GM12878 (cell line): ENCODE measurements around the gene ATG9B. TPM values are rescaled to one million over a fixed set of nuclear protein-coding genes. Genes with fewer than 3 reads are reported as not detected.
"Not testable (repeated sequence)": the region's sequence is repeated elsewhere in the genome, so short reads cannot be mapped to it uniquely, and the experiment has no call there.

Experiments
- ATAC-seq: fragments of 200-7000 bp; cut with Tn5 transposase; 3 replicates; pipeline ENCODE4 v1.9.1; 2020; ENCODE audit warnings: mild to moderate bottlenecking, moderate library complexity
- BruUV-seq: library from RNA; stranded (reverse); fragments of 400-500 nt; replicated peaks from 2 replicates; lab custom pipeline; 2021; lab: Mats Ljungman, UMichigan
- CTCF ChIA-PET: fragments of 300-600 bp; sonication (Branson Sonifier 250); formaldehyde crosslinking; extraction: SDS; loops from one replicate; lab custom pipeline; 2021; ENCODE audit warnings: inconsistent platforms; lab: Yijun Ruan, JAX
- POLR2A ChIA-PET: fragments of 350-600 bp; formaldehyde crosslinking; extraction: SDS; loops from one replicate; lab custom pipeline; 2021; ENCODE audit warnings: inconsistent platforms; lab: Charles Lee
- RAD21 ChIA-PET: fragments of 300-600 bp; sonication (Branson Sonifier 250); formaldehyde crosslinking; loops from one replicate; lab custom pipeline; 2023; ENCODE audit warnings: antibody characterized with exemption; ENCODE audit not compliant: unreplicated experiment; lab: Charles Lee
- SMC1A ChIA-PET: fragments of 300-600 bp; sonication (Branson Sonifier 250); formaldehyde crosslinking; loops from one replicate; lab custom pipeline; 2023; ENCODE audit not compliant: unreplicated experiment, uncharacterized antibody; lab: Charles Lee
- DNase-seq: peaks from one replicate; pipeline ENCODE4 v3.0.0-alpha.2; 2011; ENCODE audit warnings: low read depth, low spot score
- FAIRE-seq: peaks from 3 replicates; lab custom pipeline; 2011; peaks lifted over from hg19 to GRCh38; lab: Jason Lieb, UNC
- H2AFZ ChIP-seq: 2 replicates; pipeline ENCODE4 v1.6.0; 2011; ENCODE audit warnings: low read depth, low read length, control low read depth; ENCODE audit not compliant: control insufficient read depth
- H3K27ac ChIP-seq: 2 replicates; pipeline ENCODE4 v1.5.1; 2011; ENCODE audit warnings: control low read depth; ENCODE audit not compliant: control insufficient read depth, insufficient read depth
- H3K27me3 ChIP-seq, 2 experiments: replicated peaks in 1 of 2; 2 replicates each; pipeline versions ENCODE4 v1.6.0 to v1.6.1; 2011; ENCODE audit warnings: low read length in 1 of 2; ENCODE audit not compliant: control insufficient read depth in 2 of 2, insufficient read depth in 2 of 2
- H3K36me3 ChIP-seq, 2 experiments: 2 replicates each; pipeline ENCODE4 v1.5.1; 2011; ENCODE audit warnings: low read length in 1 of 2; ENCODE audit not compliant: control insufficient read depth in 2 of 2, insufficient read depth in 2 of 2
- H3K4me1 ChIP-seq: 2 replicates; pipeline ENCODE4 v1.6.1; 2011; ENCODE audit warnings: mild to moderate bottlenecking, low read length, moderate library complexity, mixed read lengths; ENCODE audit not compliant: control insufficient read depth, insufficient read depth
- H3K4me2 ChIP-seq: 2 replicates; pipeline ENCODE4 v1.6.0; 2011; ENCODE audit warnings: control low read depth; ENCODE audit not compliant: control insufficient read depth, insufficient read depth
- H3K4me3 ChIP-seq: fragments of 200-600 bp; sonication (generic); 2 replicates; pipeline ENCODE4 v1.5.1; 2016
- H3K79me2 ChIP-seq: 2 replicates; pipeline ENCODE4 v1.6.0; 2011; ENCODE audit warnings: low read length; ENCODE audit not compliant: control insufficient read depth, insufficient read depth
- H3K9ac ChIP-seq: 2 replicates; pipeline ENCODE4 v1.8.0; 2011; ENCODE audit warnings: low read length, control low read depth, mixed read lengths; ENCODE audit not compliant: control insufficient read depth, insufficient read depth
- H3K9me3 ChIP-seq: replicated peaks from 3 replicates; pipeline ENCODE4 v1.5.1; 2011; ENCODE audit warnings: mild to moderate bottlenecking, low read length; ENCODE audit not compliant: control insufficient read depth, insufficient read depth
- H4K20me1 ChIP-seq: 2 replicates; pipeline ENCODE4 v1.6.0; 2011; ENCODE audit not compliant: control insufficient read depth, insufficient read depth
- BCL11A ChIP-seq: IDR thresholded peaks from 2 replicates; pipeline ENCODE4 v1.6.1; 2011; ENCODE audit warnings: low read depth, low read length
- EP300 ChIP-seq, 2 experiments: fragments of 150-350 bp in 1 of 2; IDR thresholded peaks; 2 replicates each; pipeline ENCODE4 v1.6.1; 2011 to 2012; ENCODE audit warnings: low read depth in 2 of 2, low read length in 2 of 2, borderline replicate concordance in 1 of 2, improper control_type of control experiment in 1 of 2, inconsistent platforms in 1 of 2; ENCODE audit not compliant: control insufficient read depth in 1 of 2
- LARP7 ChIP-seq: fragments of 450-650 bp; IDR thresholded peaks from 2 replicates; pipeline ENCODE4 v1.6.1; 2017; ENCODE audit warnings: mild to moderate bottlenecking
- RCOR1 ChIP-seq: conservative IDR thresholded peaks from 2 replicates; pipeline ENCODE4 v1.6.1; 2012; ENCODE audit warnings: low read depth, low read length, improper control_type of control experiment
- TARDBP ChIP-seq: IDR thresholded peaks from 2 replicates; pipeline ENCODE4 v1.6.1; 2016; ENCODE audit warnings: borderline replicate concordance
- WRNIP1 ChIP-seq: IDR thresholded peaks from 2 replicates; pipeline ENCODE4 v1.6.1; 2011; ENCODE audit warnings: low read depth, low read length, improper control_type of control experiment, borderline replicate concordance
- WGBS: methylation state at CpG from one replicate; pipeline ENCODE4 v1.1.6; 2016; ENCODE audit warnings: low lambda C conversion rate; ENCODE audit not compliant: insufficient replicate concordance, insufficient coverage; ENCODE audit errors: missing lambda C conversion rate; 5-methylcytosine and 5-hydroxymethylcytosine counted together
- in situ Hi-C: fragments of 300-500 bp; cut with MboI; formaldehyde crosslinking; loops from 9 replicates; pipeline ENCODE4 v1.14.3; 2018; ENCODE audit warnings: mixed read lengths
- intact Hi-C: fragments of 100-400 bp; cut with micrococcal nuclease; formaldehyde crosslinking; loops from one replicate; pipeline ENCODE4 v1.14.2; 2022; ENCODE audit not compliant: unreplicated experiment
- polyA plus RNA-seq, 11 experiments: library from polyadenylated mRNA; depleted of rRNA in 4 of 11; unstranded in 6 of 11; stranded (reverse) in 5 of 11; fragments of >200 nt; fragmentation: Nextera tagmentation in 4 of 11; fragmentation: Illumina TruSeq in 1 of 11; extraction: Ambion mirVana in 4 of 11; extraction: Trizol in 1 of 11; gene quantifications; 1 replicate in 1 of 11; 2 replicates in 10 of 11; pipeline versions ENCODE4 v1.2.1 to v1.2.3, GENCODE V29; 2011 to 2016; ENCODE audit warnings: inconsistent platforms in 2 of 11, missing spikeins in 2 of 11, low read depth in 1 of 11
- total RNA-seq, 4 experiments: library from RNA; depleted of rRNA in 3 of 4; stranded (reverse); fragments of >200 nt in 3 of 4; fragmentation: Illumina TruSeq in 1 of 4; extraction: Trizol in 1 of 4; gene quantifications; 2 replicates each; pipeline versions ENCODE4 v1.2.1 to v1.2.3, GENCODE V29; 2013 to 2021

Gene ATG9B
- total and polyA plus RNA-seq, 10 of the 15 experiments (the other 5 are each of a cell fraction or from before 2014, with no cell fraction given), result 0.01 to 0.83 (median 0.12) TPM; not detected in 2

- Histone ChIP-seq H3K36me3 (no peaks in the 10 kb centered on the region), H3K27me3 (no peaks in the 10 kb centered on the region), H3K4me1 (no peaks in the 10 kb centered on the region), H3K4me3 (no peak overlapping the region), H3K9ac (no peak overlapping the region), H3K9me3 (no peaks in the 10 kb centered on the region), H3K4me2 (no peak overlapping the region), H4K20me1 (no peaks in the 10 kb centered on the region), H3K79me2 (no peaks in the 10 kb centered on the region), H3K27ac (no peak overlapping the region), H2AFZ (no peak overlapping the region)
- no peak for FAIRE-seq
- no peak for ATAC-seq
- RAD21 ChIA-PET, result no interaction called here
- intact Hi-C loops (no loop called here), in situ Hi-C loops (no loop called here)
- 95% methylated on average over 20 of the region's 20 CpGs for WGBS
- POLR2A ChIA-PET, result no interaction called here
- SMC1A ChIA-PET, result no interaction called here
- DNase-seq, result no peak
- BruUV-seq, result no TSS peak
- CTCF ChIA-PET, result no interaction called here
- no peak for TF ChIP-seq BCL11A
- no peak for TF ChIP-seq EP300 (IDR thresholded peaks at IDR 0.05; ENCODE audit: borderline replicate concordance in 1 of 2, control insufficient read depth in 1 of 2, low read depth in 2 of 2, low read length in 2 of 2)
- TF ChIP-seq TARDBP, result no peak
- TF ChIP-seq RCOR1, result no peak
- no peak for TF ChIP-seq WRNIP1
- no peak for TF ChIP-seq LARP7
Measured at GRCh38 chr7:151043959-151044358, 19.7 kb upstream of the ATG9B start.

- CTCF ChIA-PET, H4K20me1 ChIP-seq, H3K27ac ChIP-seq, RAD21 ChIA-PET, H2AFZ ChIP-seq, in situ Hi-C loops, H3K9ac ChIP-seq, H3K4me2 ChIP-seq, H3K36me3 ChIP-seq, DNase-seq, intact Hi-C loops, H3K4me3 ChIP-seq, H3K4me1 ChIP-seq, H3K79me2 ChIP-seq, SMC1A ChIA-PET, ATAC-seq, H3K27me3 ChIP-seq, H3K9me3 ChIP-seq, POLR2A ChIA-PET, FAIRE-seq, BruUV-seq: not testable (repeated sequence)
- WGBS, result 82% methylated on average over 7 of the region's 10 CpGs
Measured at GRCh38 chr7:151043449-151043848, 19.2 kb upstream of the ATG9B start.
